Endodermal cell (in vitro differentiated cells): ENCODE data around the gene PPP1R3F. TPM values are rescaled to one million over a fixed set of nuclear protein-coding genes. Genes with fewer than 3 reads are reported as not detected.

ENCODE experiments used
- DNase-seq: peaks from one replicate; pipeline ENCODE4 v3.0.0-alpha.2; 2017
- H3K27ac ChIP-seq: 2 replicates; pipeline ENCODE4 v1.5.1; 2013; ENCODE audit warnings: mild to moderate bottlenecking, low read depth, low read length, moderate library complexity
- H3K27me3 ChIP-seq: 2 replicates; pipeline ENCODE4 v1.6.1; 2013; ENCODE audit warnings: mild to moderate bottlenecking, low read length, moderate library complexity; ENCODE audit not compliant: insufficient read depth, control insufficient read depth, poor library complexity, severe bottlenecking
- H3K36me3 ChIP-seq: 2 replicates; pipeline ENCODE4 v1.7.0; 2013; ENCODE audit warnings: mild to moderate bottlenecking, low read length, moderate library complexity; ENCODE audit not compliant: control insufficient read depth, insufficient read depth
- H3K4me1 ChIP-seq: one replicate; pipeline ENCODE4 v1.7.0; 2013; ENCODE audit warnings: low read length; ENCODE audit not compliant: control insufficient read depth, insufficient read depth
- H3K4me3 ChIP-seq: 2 replicates; pipeline ENCODE4 v1.5.1; 2013; ENCODE audit warnings: mild to moderate bottlenecking, low read length, moderate library complexity
- H3K9ac ChIP-seq: 2 replicates; pipeline ENCODE4 v1.6.1; 2013; ENCODE audit warnings: mild to moderate bottlenecking, low read length, moderate library complexity; ENCODE audit not compliant: poor library complexity, severe bottlenecking; ENCODE audit errors: extremely low read depth
- H3K9me3 ChIP-seq: 2 replicates; pipeline ENCODE4 v1.6.1; 2013; ENCODE audit warnings: mild to moderate bottlenecking, low read length, moderate library complexity; ENCODE audit not compliant: control insufficient read depth
- H3K27ac Mint-ChIP-seq: 2 replicates; pipeline ENCODE4 v1.8.0; 2020; ENCODE audit warnings: mixed read lengths
- H3K27me3 Mint-ChIP-seq: 2 replicates; pipeline ENCODE4 v1.8.0; 2021; ENCODE audit warnings: mild to moderate bottlenecking, mixed read lengths; ENCODE audit not compliant: insufficient read depth
- H3K36me3 Mint-ChIP-seq: 2 replicates; pipeline ENCODE4 v1.8.0; 2020; ENCODE audit warnings: low read depth, mixed read lengths
- H3K4me1 Mint-ChIP-seq: 2 replicates; pipeline ENCODE4 v1.8.0; 2020; ENCODE audit warnings: mixed read lengths
- H3K4me3 Mint-ChIP-seq: 2 replicates; pipeline ENCODE4 v1.8.0; 2020; ENCODE audit warnings: mild to moderate bottlenecking, moderate library complexity, mixed read lengths
- H3K9me3 Mint-ChIP-seq: 2 replicates; pipeline ENCODE4 v1.8.0; 2020; ENCODE audit warnings: mild to moderate bottlenecking, mixed read lengths
- CTCF ChIP-seq: fragments of 200-600 bp; sonication (generic); conservative IDR thresholded peaks from 2 replicates; pipeline ENCODE4 v1.5.0; 2021; ENCODE audit warnings: antibody characterized with exemption, mild to moderate bottlenecking
- WGBS, 2 experiments: methylation state at CpG; one replicate each; pipeline versions ENCODE4 v1.1.5 to v1.1.7; 2013; ENCODE audit warnings: missing lambda C conversion rate in 2 of 2, mixed read lengths in 1 of 2; ENCODE audit not compliant: insufficient coverage in 1 of 2, insufficient read length in 1 of 2; 5-methylcytosine and 5-hydroxymethylcytosine counted together
- total RNA-seq, 2 donors: library from RNA; stranded (reverse); fragmentation: NEBNext Ultra II Directional in 1 of 2; extraction: Animal tissue kit (Norgen Biotek cat#: 25700) in 1 of 2; gene quantifications; 2 replicates in 1 of 2; 3 replicates in 1 of 2; pipeline ENCODE4 v1.2.1, GENCODE V29; 2021

The PPP1R3F gene
- total RNA-seq, 2 donors from 2014 or later, result 6.9 to 16.6 TPM

GRCh38 chrX:49286581-49286980 is 17.0 kb downstream of the PPP1R3F start:
- H3K27ac ChIP-seq, result no peak overlapping the region
- DNase-seq, result no peak
- H3K4me3 ChIP-seq, result no peak overlapping the region
- H3K4me1 ChIP-seq, result no peaks in the 10 kb centered on the region
- TF ChIP-seq CTCF, result no peak
- H3K27me3 ChIP-seq, result no peaks in the 10 kb centered on the region
- Mint-ChIP-seq H3K27ac (no peak overlapping the region), H3K4me1 (no peaks in the 10 kb centered on the region), H3K9me3 (peaks cover 46% of the 10 kb centered on the region), H3K27me3 (no peaks in the 10 kb centered on the region), H3K4me3 (no peak overlapping the region), H3K36me3 (peaks cover 1% of the 10 kb centered on the region)
- 95% methylated on average over 4 of the region's 4 CpGs; no CpG with 5 or more reads in 1 of the 2 experiments for WGBS, 2 experiments
- no peaks in the 10 kb centered on the region for H3K9me3 ChIP-seq
- H3K36me3 ChIP-seq, result no peaks in the 10 kb centered on the region
- H3K9ac ChIP-seq, result no peak overlapping the region

GRCh38 chrX:49287665-49288064 is 18.1 kb downstream of the PPP1R3F start:
- no peaks in the 10 kb centered on the region for H3K27me3 ChIP-seq
- no peak overlapping the region for H3K27ac ChIP-seq
- Mint-ChIP-seq H3K4me1 (no peaks in the 10 kb centered on the region), H3K27me3 (no peaks in the 10 kb centered on the region), H3K27ac (no peak overlapping the region), H3K36me3 (peaks cover 1% of the 10 kb centered on the region), H3K9me3 (peaks cover 43% of the 10 kb centered on the region), H3K4me3 (no peak overlapping the region)
- H3K9me3 ChIP-seq, result no peaks in the 10 kb centered on the region
- no peak overlapping the region for H3K9ac ChIP-seq
- H3K4me3 ChIP-seq, result no peak overlapping the region
- DNase-seq, result no peak
- no peak for TF ChIP-seq CTCF
- H3K4me1 ChIP-seq, result no peaks in the 10 kb centered on the region
- 83% methylated on average over 1 of the region's 1 CpG; no CpG with 5 or more reads in 1 of the 2 experiments for WGBS, 2 experiments
- H3K36me3 ChIP-seq, result no peaks in the 10 kb centered on the region

- no peaks in the 10 kb centered on the region for H3K36me3 ChIP-seq
- H3K27ac Mint-ChIP-seq, result no peak overlapping the region
- peaks cover 48% of the 10 kb centered on the region for H3K9me3 Mint-ChIP-seq
- H3K4me1 ChIP-seq, result no peaks in the 10 kb centered on the region
- H3K27me3 Mint-ChIP-seq, result no peaks in the 10 kb centered on the region
- DNase-seq, result no peak
- no peak overlapping the region for H3K4me3 Mint-ChIP-seq
- H3K9ac ChIP-seq, result no peak overlapping the region
- H3K36me3 Mint-ChIP-seq, result no peaks in the 10 kb centered on the region
- WGBS, 2 experiments, result 82 to 92% methylated on average over 2 to 7 of the region's 7 CpGs
- no peak overlapping the region for H3K27ac ChIP-seq
- no peak for TF ChIP-seq CTCF
- H3K4me3 ChIP-seq, result no peak overlapping the region
- H3K9me3 ChIP-seq, result no peaks in the 10 kb centered on the region
- H3K27me3 ChIP-seq, result no peaks in the 10 kb centered on the region
- no peaks in the 10 kb centered on the region for H3K4me1 Mint-ChIP-seq
Observed at GRCh38 chrX:49290215-49290614, 20.6 kb downstream of the PPP1R3F start.
